Endothelial cell of umbilical vein (primary cell): ENCODE data around the gene DPP6.

Experiments
- EZH2 ChIP-seq: IDR thresholded peaks from 2 replicates; pipeline ENCODE4 v1.6.1; 2012; ENCODE audit warnings: borderline replicate concordance, low read depth, mild to moderate bottlenecking, moderate library complexity, low read length, inconsistent platforms; ENCODE audit not compliant: severe bottlenecking
- GATA2 ChIP-seq: IDR thresholded peaks from 2 replicates; pipeline ENCODE4 v1.7.0; 2011; ENCODE audit warnings: low read depth, mild to moderate bottlenecking, moderate library complexity, mixed read lengths, low read length; ENCODE audit not compliant: insufficient read length, insufficient read depth
- JUN ChIP-seq: IDR thresholded peaks from 2 replicates; pipeline ENCODE4 v1.6.1; 2011; ENCODE audit warnings: borderline replicate concordance, low read depth; ENCODE audit not compliant: insufficient read length, insufficient read depth
- MYC ChIP-seq: IDR thresholded peaks from one replicate; pipeline ENCODE4 v1.6.1; 2011; ENCODE audit warnings: mild to moderate bottlenecking, low read depth, low read length
- POLR2A ChIP-seq: IDR thresholded peaks from 2 replicates; pipeline ENCODE4 v1.6.1; 2012; ENCODE audit warnings: low read depth, mild to moderate bottlenecking, control low read depth, low read length
- POLR2AphosphoS5 ChIP-seq: IDR thresholded peaks from 2 replicates; pipeline ENCODE4 v1.6.1; 2012; ENCODE audit warnings: low read depth, mild to moderate bottlenecking, control low read depth, low read length, moderate library complexity; ENCODE audit not compliant: insufficient read depth
- TF ChIP-seq, protein P1 (sequence below), 2 donors: IDR thresholded peaks; 1 replicate in 1 of 2; 2 replicates in 1 of 2; pipeline ENCODE4 v1.5.1; 2011; ENCODE audit warnings: low read length in 2 of 2, mild to moderate bottlenecking in 2 of 2, moderate library complexity in 2 of 2, control low read depth in 1 of 2, inconsistent platforms in 1 of 2, low read depth in 1 of 2; ENCODE audit not compliant: insufficient read depth in 1 of 2; ENCODE audit errors: extremely low read depth in 1 of 2

DNA sequence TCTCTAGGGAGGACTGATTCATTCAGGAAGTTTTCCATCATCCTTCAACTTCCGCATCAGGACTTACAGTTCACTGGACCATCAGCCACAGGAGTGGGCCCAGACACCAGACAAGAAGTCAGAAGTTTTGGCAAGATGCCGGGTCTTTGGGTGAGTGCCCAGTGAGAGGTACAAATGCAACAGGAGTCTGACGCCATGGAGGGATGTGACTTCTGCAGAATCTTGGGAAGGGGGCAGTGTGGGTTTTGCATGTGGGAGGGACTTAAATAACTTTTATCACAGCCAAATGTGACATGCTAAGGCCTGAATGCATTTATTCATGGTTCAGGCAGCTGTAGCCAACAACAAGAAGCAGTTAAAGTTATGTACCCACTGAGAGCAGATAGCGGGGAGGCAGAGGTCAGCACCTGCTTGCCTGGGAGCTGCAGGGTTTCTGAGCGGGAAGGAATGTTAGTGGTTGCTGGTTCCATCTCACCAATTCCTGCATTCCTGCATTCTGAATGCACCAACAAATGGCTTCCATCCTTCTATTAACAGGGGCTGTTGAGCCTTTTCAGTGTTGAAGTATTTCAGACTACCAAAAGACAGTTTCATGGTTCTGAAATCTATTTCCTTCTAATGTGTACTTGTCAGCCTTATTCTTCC lies 575.6 kb downstream of the DPP6 start:
- TF ChIP-seq POLR2A, result no peak
- TF ChIP-seq, protein P1, sequence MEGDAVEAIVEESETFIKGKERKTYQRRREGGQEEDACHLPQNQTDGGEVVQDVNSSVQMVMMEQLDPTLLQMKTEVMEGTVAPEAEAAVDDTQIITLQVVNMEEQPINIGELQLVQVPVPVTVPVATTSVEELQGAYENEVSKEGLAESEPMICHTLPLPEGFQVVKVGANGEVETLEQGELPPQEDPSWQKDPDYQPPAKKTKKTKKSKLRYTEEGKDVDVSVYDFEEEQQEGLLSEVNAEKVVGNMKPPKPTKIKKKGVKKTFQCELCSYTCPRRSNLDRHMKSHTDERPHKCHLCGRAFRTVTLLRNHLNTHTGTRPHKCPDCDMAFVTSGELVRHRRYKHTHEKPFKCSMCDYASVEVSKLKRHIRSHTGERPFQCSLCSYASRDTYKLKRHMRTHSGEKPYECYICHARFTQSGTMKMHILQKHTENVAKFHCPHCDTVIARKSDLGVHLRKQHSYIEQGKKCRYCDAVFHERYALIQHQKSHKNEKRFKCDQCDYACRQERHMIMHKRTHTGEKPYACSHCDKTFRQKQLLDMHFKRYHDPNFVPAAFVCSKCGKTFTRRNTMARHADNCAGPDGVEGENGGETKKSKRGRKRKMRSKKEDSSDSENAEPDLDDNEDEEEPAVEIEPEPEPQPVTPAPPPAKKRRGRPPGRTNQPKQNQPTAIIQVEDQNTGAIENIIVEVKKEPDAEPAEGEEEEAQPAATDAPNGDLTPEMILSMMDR (IDR thresholded peaks at IDR 0.05; ENCODE audit: extremely low read depth in 1 of 2, insufficient read depth in 1 of 2, low read depth in 1 of 2, low read length in 2 of 2), result no peak
- no peak for TF ChIP-seq EZH2
- no peak for TF ChIP-seq POLR2AphosphoS5
- TF ChIP-seq MYC, result no peak
- TF ChIP-seq JUN, result no peak
- no peak for TF ChIP-seq GATA2
